Measurements from ENCODE around the gene TIAM2. TPM values are rescaled to one million over a fixed set of nuclear protein-coding genes. Genes with fewer than 3 reads are reported as not detected.
A peak's percentile ranks its signal among the peaks of the same experiment; 100 is the strongest.

Gene TIAM2
- total and polyA plus RNA-seq, 9 of the 15 experiments (the other 6 are each of a cell fraction or from before 2014, with no cell fraction given): 0.73 to 6.5 (median 4.3) TPM

GRCh38 chr6:154950979-154951344 is 44.2 kb upstream of the TIAM2 start:
- WGBS (ENCODE audit: insufficient coverage, low coverage, missing lambda C conversion rate): 58% methylated on average over 7 of the region's 7 CpGs

DNA sequence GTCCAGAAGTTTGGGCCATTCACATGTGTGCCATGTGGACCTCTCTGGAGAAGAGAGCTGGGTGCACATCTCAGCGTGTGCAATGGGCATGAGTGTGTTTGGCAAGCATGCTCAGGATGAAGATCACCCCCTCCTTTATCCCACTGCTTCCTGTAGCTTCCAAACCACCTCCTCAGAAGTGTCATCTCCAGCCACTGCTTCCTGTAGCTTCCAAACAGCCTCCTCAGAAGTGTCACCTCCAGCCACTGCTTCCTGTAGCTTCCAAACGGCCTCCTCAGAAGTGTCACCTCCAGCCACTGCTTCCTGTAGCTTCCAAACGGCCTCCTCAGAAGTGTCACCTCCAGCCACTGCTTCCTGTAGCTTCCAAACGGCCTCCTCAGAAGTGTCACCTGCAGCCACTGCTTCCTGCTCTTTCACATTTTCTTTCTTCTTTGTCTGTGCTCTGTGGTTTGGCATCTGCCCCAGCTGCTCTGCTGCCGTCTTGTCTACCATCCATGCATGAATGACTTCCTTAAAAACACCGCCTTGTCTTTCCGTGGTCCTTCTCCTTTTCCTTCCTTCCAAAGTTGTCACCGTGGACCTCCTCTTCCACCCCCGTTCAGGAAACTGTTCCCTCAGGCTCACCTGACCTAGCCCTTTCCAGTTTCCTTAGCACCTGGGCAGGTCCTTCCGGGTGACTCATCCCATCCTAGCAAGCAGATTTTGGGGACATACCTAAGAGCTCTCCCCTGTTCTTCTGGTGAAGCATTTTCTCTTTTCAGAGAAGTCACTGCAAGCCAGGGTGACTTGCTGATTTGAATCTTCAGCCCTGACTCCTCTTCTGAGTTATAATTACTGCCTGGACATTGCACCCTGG is 43.5 kb upstream of the TIAM2 start:
- in situ Hi-C loops (cut with MboI): no loop called here
- CTCF ChIA-PET (ENCODE audit: low intra/inter-chr PET ratio): no interaction called here
- TF ChIP-seq NFATC3 (IDR thresholded peaks at IDR 0.05) (no peak), RERE (CRISPR knock-in tag; IDR thresholded peaks at IDR 0.05; ENCODE audit: borderline replicate concordance) (no peak), TEAD1 (CRISPR knock-in tag; IDR thresholded peaks at IDR 0.05) (no peak), ETV6 (IDR thresholded peaks at IDR 0.05; ENCODE audit: borderline replicate concordance in 1 of 2, low read depth in 2 of 2, low read length in 1 of 2) (peak in 1 of 2 experiments; percentile 45; a peak in 1 of 4 replicates), ETV6 (CRISPR knock-in tag; IDR thresholded peaks at IDR 0.05; ENCODE audit: borderline replicate concordance) (no peak), LCOR (CRISPR knock-in tag; IDR thresholded peaks at IDR 0.05) (no peak)

More at GRCh38 chr6:154950979-154951344, 44.2 kb upstream of the TIAM2 start:
- no TSS peak for BruUV-seq (replicated peaks)
- no peaks in the 10 kb centered on the region for H3K9me1 ChIP-seq (ENCODE audit: control insufficient read depth, insufficient read depth, low read length)
- intact Hi-C loops (cut with micrococcal nuclease) (no loop called here), in situ Hi-C loops (cut with MboI) (no loop called here)
- H3K4me1 ChIP-seq (replicated peaks in 1 of 2; ENCODE audit: control insufficient read depth in 2 of 2, insufficient read depth in 2 of 2, low read length in 2 of 2): peaks cover 10 to 11% of the 10 kb centered on the region in 2 experiments
- H3K9ac ChIP-seq (ENCODE audit: insufficient read depth in 1 of 2, low read depth in 2 of 2, low read length in 2 of 2): no peak overlapping the region
- TF ChIP-seq, protein P1, sequence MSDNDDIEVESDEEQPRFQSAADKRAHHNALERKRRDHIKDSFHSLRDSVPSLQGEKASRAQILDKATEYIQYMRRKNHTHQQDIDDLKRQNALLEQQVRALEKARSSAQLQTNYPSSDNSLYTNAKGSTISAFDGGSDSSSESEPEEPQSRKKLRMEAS (CRISPR knock-in tag; IDR thresholded peaks at IDR 0.05): 0 out of 2 replicates have a peak, but pooled peaks have one; percentile 12
- no peak for TF ChIP-seq HIVEP1 (CRISPR knock-in tag; IDR thresholded peaks at IDR 0.05)
- DNase-seq (ENCODE audit: extremely low read depth in 1 of 4, low spot score in 3 of 4): no peak
- H3K27me3 ChIP-seq (ENCODE audit: control insufficient read depth in 2 of 2, insufficient read depth in 2 of 2, low read length in 2 of 2): no peaks in the 10 kb centered on the region
- POLR2A ChIA-PET: no interaction called here
- H2AFZ ChIP-seq (ENCODE audit: low read depth, low read length): no peak overlapping the region
- FAIRE-seq: no peak
- H3K36me3 ChIP-seq (ENCODE audit: control insufficient read depth, insufficient read depth, low read length): no peaks in the 10 kb centered on the region
- CTCF ChIA-PET (ENCODE audit: low intra/inter-chr PET ratio): no interaction called here
- H3K9me3 ChIP-seq (replicated peaks; ENCODE audit: control insufficient read depth, insufficient read depth, low read depth, low read length): no peaks in the 10 kb centered on the region
- no peak overlapping the region for H3K27ac ChIP-seq (ENCODE audit: extremely low read depth, low read depth, low read length)
- no peaks in the 10 kb centered on the region for H4K20me1 ChIP-seq (replicated peaks; ENCODE audit: control insufficient read depth, insufficient read depth, low read length)
- no peak overlapping the region for H3K4me3 ChIP-seq
- ATAC-seq: no peak
- no peaks in the 10 kb centered on the region for H3K79me2 ChIP-seq (ENCODE audit: control insufficient read depth, insufficient read depth, low read length)
- no peak overlapping the region for H3K4me2 ChIP-seq (ENCODE audit: insufficient read depth, low read length)

More for the DNA sequence above, 43.5 kb upstream of the TIAM2 start:
- Histone ChIP-seq H3K36me3 (ENCODE audit: control insufficient read depth, insufficient read depth, low read length) (no peaks in the 10 kb centered on the region), H3K4me1 (replicated peaks in 1 of 2; ENCODE audit: control insufficient read depth in 2 of 2, insufficient read depth in 2 of 2, low read length in 2 of 2) (peaks cover 10 to 11% of the 10 kb centered on the region in 2 experiments), H3K4me3 (no peak overlapping the region), H3K27me3 (ENCODE audit: control insufficient read depth in 2 of 2, insufficient read depth in 2 of 2, low read length in 2 of 2) (no peaks in the 10 kb centered on the region), H4K20me1 (replicated peaks; ENCODE audit: control insufficient read depth, insufficient read depth, low read length) (no peaks in the 10 kb centered on the region), H3K9me1 (ENCODE audit: control insufficient read depth, insufficient read depth, low read length) (no peaks in the 10 kb centered on the region), H3K9ac (ENCODE audit: insufficient read depth in 1 of 2, low read depth in 2 of 2, low read length in 2 of 2) (peak overlapping the region in 1 of 2 experiments; percentile 14; a peak in 1 of 4 replicates), H3K4me2 (ENCODE audit: insufficient read depth, low read length) (peak overlapping the region; percentile 51), H3K9me3 (replicated peaks; ENCODE audit: control insufficient read depth, insufficient read depth, low read depth, low read length) (no peaks in the 10 kb centered on the region), H2AFZ (ENCODE audit: low read depth, low read length) (no peak overlapping the region), H3K79me2 (ENCODE audit: control insufficient read depth, insufficient read depth, low read length) (no peaks in the 10 kb centered on the region), H3K27ac (ENCODE audit: extremely low read depth, low read depth, low read length) (peak overlapping the region; percentile 32; the same call in 1 of the 3 replicates)
- ATAC-seq (peak; percentile 84), DNase-seq (ENCODE audit: extremely low read depth in 1 of 4, low spot score in 3 of 4) (peak in 2 of 4 experiments; percentile 33 to 49), FAIRE-seq (peak; percentile 79)
- WGBS (ENCODE audit: insufficient coverage, low coverage, missing lambda C conversion rate): 8% methylated on average over 9 of the region's 10 CpGs
- POLR2A ChIA-PET: interaction anchor here (0.6 to 1.7 kb wide), 2 partner anchors 14 to 1290 kb away, joined by 3 to 5 read pairs; no protein-coding TSS in a partner anchor
- no TSS peak for BruUV-seq (replicated peaks)
- intact Hi-C loops (cut with micrococcal nuclease): no loop called here

All from K562 (cell line).